ENCODE results near the gene KANK4. TPM values are rescaled to one million over a fixed set of nuclear protein-coding genes. Genes with fewer than 3 reads are reported as not detected.

KANK4 gene
- polyA plus RNA-seq, 1 experiment, result not detected

- TF ChIP-seq CTCF (IDR thresholded peaks at IDR 0.05; ENCODE audit: low read depth, low read length), result no peak
- Histone ChIP-seq H3K27me3 (ENCODE audit: control insufficient read depth, insufficient read depth, low read length) (peaks cover 26% of the 10 kb centered on the region), H3K27ac (ENCODE audit: low read depth, low read length) (no peak overlapping the region), H3K4me3 (ENCODE audit: low read depth, low read length) (no peak overlapping the region), H3K9me3 (ENCODE audit: control insufficient read depth, insufficient read depth, low read length) (no peaks in the 10 kb centered on the region; the same call in 1 of the 2 replicates)
- no peak for DNase-seq (ENCODE audit: low read depth, low spot score)
- POLR2A ChIA-PET, result no interaction called here
- CTCF ChIA-PET, result no interaction called here
Measured at GRCh38 chr1:62314454-62315350, 4.5 kb downstream of the KANK4 start.

- ChIA-PET POLR2A (no interaction called here), CTCF (no interaction called here)
- Histone ChIP-seq H3K9me3 (ENCODE audit: control insufficient read depth, insufficient read depth, low read length) (no peaks in the 10 kb centered on the region; the same call in 1 of the 2 replicates), H3K27ac (ENCODE audit: low read depth, low read length) (no peak overlapping the region), H3K4me3 (ENCODE audit: low read depth, low read length) (no peak overlapping the region), H3K27me3 (ENCODE audit: control insufficient read depth, insufficient read depth, low read length) (peaks cover 10% of the 10 kb centered on the region)
- no peak for TF ChIP-seq CTCF (IDR thresholded peaks at IDR 0.05; ENCODE audit: low read depth, low read length)
- DNase-seq (ENCODE audit: low read depth, low spot score), result no peak
Measured at GRCh38 chr1:62312698-62313097, 6.5 kb downstream of the KANK4 start.

- Histone ChIP-seq H3K4me3 (ENCODE audit: low read depth, low read length) (no peak overlapping the region), H3K9me3 (ENCODE audit: control insufficient read depth, insufficient read depth, low read length) (no peaks in the 10 kb centered on the region; the same call in 1 of the 2 replicates), H3K27ac (ENCODE audit: low read depth, low read length) (no peak overlapping the region), H3K27me3 (ENCODE audit: control insufficient read depth, insufficient read depth, low read length) (peaks cover 8% of the 10 kb centered on the region)
- ChIA-PET POLR2A (no interaction called here), CTCF (no interaction called here)
- TF ChIP-seq CTCF (IDR thresholded peaks at IDR 0.05; ENCODE audit: low read depth, low read length), result no peak
- no peak for DNase-seq (ENCODE audit: low read depth, low spot score)
Measured at GRCh38 chr1:62311473-62311943, 7.7 kb downstream of the KANK4 start.

GRCh38 chr1:62309906-62310305 lies 9.3 kb downstream of the KANK4 start:
- TF ChIP-seq CTCF (IDR thresholded peaks at IDR 0.05; ENCODE audit: low read depth, low read length), result no peak
- Histone ChIP-seq H3K27me3 (ENCODE audit: control insufficient read depth, insufficient read depth, low read length) (no peaks in the 10 kb centered on the region), H3K9me3 (ENCODE audit: control insufficient read depth, insufficient read depth, low read length) (no peaks in the 10 kb centered on the region; the same call in 1 of the 2 replicates), H3K4me3 (ENCODE audit: low read depth, low read length) (no peak overlapping the region), H3K27ac (ENCODE audit: low read depth, low read length) (no peak overlapping the region)
- CTCF ChIA-PET, result no interaction called here
- POLR2A ChIA-PET, result no interaction called here
- DNase-seq (ENCODE audit: low read depth, low spot score), result no peak

- Histone ChIP-seq H3K27ac (ENCODE audit: low read depth, low read length) (no peak overlapping the region), H3K27me3 (ENCODE audit: control insufficient read depth, insufficient read depth, low read length) (no peaks in the 10 kb centered on the region), H3K9me3 (ENCODE audit: control insufficient read depth, insufficient read depth, low read length) (no peaks in the 10 kb centered on the region; the same call in 1 of the 2 replicates), H3K4me3 (ENCODE audit: low read depth, low read length) (no peak overlapping the region)
- ChIA-PET CTCF (no interaction called here), POLR2A (no interaction called here)
- no peak for DNase-seq (ENCODE audit: low read depth, low spot score)
- TF ChIP-seq CTCF (IDR thresholded peaks at IDR 0.05; ENCODE audit: low read depth, low read length), result no peak
Measured at GRCh38 chr1:62308606-62309005, 10.6 kb downstream of the KANK4 start.
